Uterus (tissue), 4 donors: ENCODE results near the gene FOXRED1. TPM values are rescaled to one million over a fixed set of nuclear protein-coding genes. Genes with fewer than 3 reads are reported as not detected.

Source experiments
- DNase-seq, 2 donors: peaks; one replicate each; pipeline ENCODE4 v3.0.0-alpha.2; 2019 to 2020
- H3K27ac ChIP-seq, 2 donors: fragments of 200-600 bp; sonication (generic); 1 replicate in 1 of 2; 2 replicates in 1 of 2; pipeline ENCODE4 v1.5.1; 2016 to 2018
- H3K27me3 ChIP-seq, 2 donors: fragments of 200-600 bp; sonication (generic); one replicate each; pipeline ENCODE4 v1.5.1; 2018 to 2019; ENCODE audit warnings: control low read depth in 1 of 2
- H3K36me3 ChIP-seq, 2 donors: fragments of 200-600 bp; sonication (generic); one replicate each; pipeline ENCODE4 v1.5.1; 2019; ENCODE audit warnings: control low read depth in 1 of 2
- H3K4me1 ChIP-seq, 2 donors: fragments of 200-600 bp; sonication (generic); one replicate each; pipeline ENCODE4 v1.5.1; 2018 to 2019; ENCODE audit warnings: control low read depth in 1 of 2
- H3K4me3 ChIP-seq, 2 donors: fragments of 200-600 bp; sonication (generic); 1 replicate in 1 of 2; 2 replicates in 1 of 2; pipeline ENCODE4 v1.5.1; 2018 to 2019; ENCODE audit warnings: mild to moderate bottlenecking in 1 of 2
- H3K9me3 ChIP-seq, 2 donors: fragments of 200-600 bp; sonication (generic); one replicate each; pipeline ENCODE4 v1.5.1; 2019; ENCODE audit warnings: control low read depth in 1 of 2
- CTCF ChIP-seq, 4 experiments: fragments of 200-600 bp in 2 of 4; fragments of 450-650 bp in 2 of 4; sonication (generic) in 2 of 4; IDR thresholded peaks; one replicate each; pipeline ENCODE4 v1.5.1; 2016 to 2019; ENCODE audit warnings: antibody characterized with exemption in 4 of 4, mild to moderate bottlenecking in 2 of 4, moderate library complexity in 1 of 4
- POLR2A ChIP-seq, 2 donors: fragments of 450-650 bp; IDR thresholded peaks; one replicate each; pipeline ENCODE4 v1.6.1; 2016; ENCODE audit warnings: antibody characterized with exemption in 2 of 2, mild to moderate bottlenecking in 1 of 2, moderate library complexity in 1 of 2
- intact Hi-C: fragments of 100-400 bp; cut with DNase I; formaldehyde crosslinking; loops from one replicate; pipeline ENCODE4 v1.15.1; 2023; ENCODE audit warnings: low total_unique reads
- total RNA-seq, 4 donors: library from RNA; depleted of rRNA in 3 of 4; stranded (reverse); fragments of >200 nt in 3 of 4; gene quantifications; one replicate each; pipeline versions ENCODE4 v1.1.0 to v1.2.4, GENCODE V29; 2014 to 2023
- donor health status: DM: yes; HTN: yes; CAD: no.

FOXRED1 gene
- total RNA-seq, 4 donors from 2014 or later = 0.29 to 29.1 (median 9.4) TPM

- Histone ChIP-seq H3K36me3 (no peaks in the 10 kb centered on the region), H3K4me1 (no peaks in the 10 kb centered on the region), H3K4me3 (no peak overlapping the region), H3K27ac (no peak overlapping the region), H3K9me3 (no peaks in the 10 kb centered on the region), H3K27me3 (no peaks in the 10 kb centered on the region)
- no peak for DNase-seq
- intact Hi-C loops = no loop called here
- TF ChIP-seq CTCF (IDR thresholded peaks at IDR 0.05) (no peak), POLR2A (IDR thresholded peaks at IDR 0.05) (no peak)
Measured at GRCh38 chr11:126257144-126257543, 11.8 kb upstream of the FOXRED1 start.

GRCh38 chr11:126257764-126258163 is 11.2 kb upstream of the FOXRED1 start:
- Histone ChIP-seq H3K4me1 (no peaks in the 10 kb centered on the region), H3K27me3 (no peaks in the 10 kb centered on the region), H3K4me3 (no peak overlapping the region), H3K36me3 (no peaks in the 10 kb centered on the region), H3K9me3 (no peaks in the 10 kb centered on the region), H3K27ac (no peak overlapping the region)
- TF ChIP-seq CTCF (IDR thresholded peaks at IDR 0.05) (no peak), POLR2A (IDR thresholded peaks at IDR 0.05) (no peak)
- intact Hi-C loops = no loop called here
- no peak for DNase-seq

GRCh38 chr11:126262216-126262615 is 6.7 kb upstream of the FOXRED1 start:
- no peak overlapping the region for H3K4me3 ChIP-seq
- DNase-seq = no peak
- no peaks in the 10 kb centered on the region for H3K4me1 ChIP-seq
- no peaks in the 10 kb centered on the region for H3K27me3 ChIP-seq
- intact Hi-C loops = no loop called here
- no peak overlapping the region for H3K27ac ChIP-seq
- TF ChIP-seq CTCF (IDR thresholded peaks at IDR 0.05) (no peak), POLR2A (IDR thresholded peaks at IDR 0.05) (no peak)
- H3K36me3 ChIP-seq = no peaks in the 10 kb centered on the region
- H3K9me3 ChIP-seq = no peaks in the 10 kb centered on the region

- no peak overlapping the region for H3K27ac ChIP-seq
- H3K4me3 ChIP-seq = no peak overlapping the region
- no peaks in the 10 kb centered on the region for H3K27me3 ChIP-seq
- no peaks in the 10 kb centered on the region for H3K36me3 ChIP-seq
- H3K4me1 ChIP-seq = peaks cover 0 to 6% of the 10 kb centered on the region in 2 donors
- intact Hi-C loops = no loop called here
- TF ChIP-seq POLR2A (IDR thresholded peaks at IDR 0.05) = no peak
- TF ChIP-seq CTCF (IDR thresholded peaks at IDR 0.05) = no peak
- no peak for DNase-seq
- H3K9me3 ChIP-seq = no peaks in the 10 kb centered on the region
Measured at GRCh38 chr11:126263489-126263888, 5.5 kb upstream of the FOXRED1 start.

- Histone ChIP-seq H3K36me3 (no peaks in the 10 kb centered on the region), H3K27ac (no peak overlapping the region), H3K4me3 (no peak overlapping the region), H3K9me3 (no peaks in the 10 kb centered on the region), H3K27me3 (no peaks in the 10 kb centered on the region), H3K4me1 (peaks cover 0 to 6% of the 10 kb centered on the region in 2 donors)
- DNase-seq = no peak
- TF ChIP-seq CTCF (IDR thresholded peaks at IDR 0.05) = no peak
- no peak for TF ChIP-seq POLR2A (IDR thresholded peaks at IDR 0.05)
- intact Hi-C loops = no loop called here
Measured at GRCh38 chr11:126265811-126266210, 3.1 kb upstream of the FOXRED1 start.
